OCI-LY7 (cell line): Measurements from ENCODE around the gene ARIH1.

Experiments used
- CTCF ChIP-seq: fragments of 200-600 bp; sonication (generic); conservative IDR thresholded peaks from 2 replicates; pipeline ENCODE4 v1.5.1; 2014; ENCODE audit warnings: mild to moderate bottlenecking, antibody characterized with exemption, low read length, moderate library complexity, mixed read lengths
- EZH2phosphoT487 ChIP-seq: fragments of 200-600 bp; sonication (generic); IDR thresholded peaks from 2 replicates; pipeline ENCODE4 v1.6.1; 2018; ENCODE audit warnings: low read depth, borderline replicate concordance, mild to moderate bottlenecking, mixed run types, antibody characterized with exemption, low read length, moderate library complexity, mixed read lengths

DNA sequence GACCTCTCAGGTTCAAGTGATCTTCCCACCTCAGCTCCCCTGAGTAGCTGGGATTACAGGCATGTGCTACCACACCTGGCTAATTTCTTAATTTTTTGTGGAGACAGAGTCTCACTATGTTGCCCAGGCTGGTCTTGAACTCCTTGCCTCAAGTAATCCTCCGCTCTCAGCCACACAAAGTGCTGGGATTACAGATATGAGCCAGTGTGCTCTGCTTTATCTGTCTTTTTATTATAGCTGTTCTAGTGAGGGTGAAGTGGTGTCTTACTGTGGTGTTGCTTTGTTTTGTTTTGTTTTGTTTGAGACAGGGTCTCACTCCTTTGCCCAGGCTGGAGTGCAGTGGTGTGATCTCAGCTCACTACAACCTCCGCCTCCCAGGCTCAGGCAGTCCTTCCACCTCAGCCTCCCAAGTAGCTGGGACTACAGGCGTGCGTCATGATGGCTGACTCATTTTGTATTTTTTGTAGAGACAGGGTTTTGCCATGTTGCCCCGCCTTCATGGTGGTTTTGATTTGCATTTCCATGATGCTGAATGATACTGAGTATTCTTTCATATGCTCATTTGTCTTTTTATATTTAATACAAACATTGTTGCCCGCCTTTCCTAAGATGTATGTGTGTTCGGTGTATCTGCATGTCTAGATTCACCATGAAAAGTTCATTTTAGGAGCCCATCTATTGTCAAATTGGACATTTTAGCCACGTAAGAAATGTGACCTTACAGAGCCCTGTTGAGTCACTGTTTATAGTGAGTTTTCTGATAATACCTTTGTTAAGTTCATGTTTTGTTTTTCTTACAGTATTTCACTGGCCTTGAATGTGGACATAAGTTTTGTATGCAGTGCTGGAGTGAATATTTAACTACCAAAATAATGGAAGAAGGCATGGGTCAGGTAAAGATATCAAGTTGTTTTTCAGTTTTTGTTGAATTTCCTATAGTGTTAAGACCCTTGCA lies 80.6 kb downstream of the ARIH1 start:
- TF ChIP-seq CTCF: no peak
- no peak for TF ChIP-seq EZH2phosphoT487
